AG04449 (cell line): Measurements from ENCODE around the gene SCD.

Experiments used
- CTCF ChIA-PET: fragments of 350-600 bp; formaldehyde crosslinking; extraction: SDS; loops from one replicate; lab custom pipeline; 2021; ENCODE audit warnings: antibody characterized with exemption; lab: Yijun Ruan, JAX
- POLR2A ChIA-PET: fragments of 400-600, 350-600 bp; formaldehyde crosslinking; extraction: SDS; loops from one replicate; lab custom pipeline; 2020; ENCODE audit warnings: antibody characterized with exemption, inconsistent platforms; lab: Yijun Ruan, JAX
- DNase-seq: peaks from one replicate; pipeline ENCODE4 v3.0.0-alpha.2; 2010; ENCODE audit warnings: low read depth, low spot score
- H3K4me3 ChIP-seq: 2 replicates; pipeline ENCODE4 v1.5.1; 2011; ENCODE audit warnings: low read depth, mild to moderate bottlenecking, control low read depth, low read length
- CTCF ChIP-seq: IDR thresholded peaks from one replicate; pipeline ENCODE4 v1.5.1; 2011; ENCODE audit warnings: mild to moderate bottlenecking, moderate library complexity, low read length, control low read depth, inconsistent platforms; ENCODE audit not compliant: insufficient read depth; ENCODE audit errors: missing control alignments

Gene SCD

GRCh38 chr10:100413173-100413572, 66.1 kb downstream of the SCD start:
- no peak for TF ChIP-seq CTCF
- no peak for DNase-seq
- POLR2A ChIA-PET, result no interaction called here
- no peak overlapping the region for H3K4me3 ChIP-seq
- CTCF ChIA-PET, result interaction anchor here (0.7 to 0.9 kb wide), 2 partner anchors 20 to 66 kb away, joined by 3 read pairs; partner anchors contain the start of gene SCD
